K562 (cell line): ENCODE measurements around the gene UNC13A. TPM values are rescaled to one million over a fixed set of nuclear protein-coding genes. Genes with fewer than 3 reads are reported as not detected.
A peak's percentile ranks its signal among the peaks of the same experiment; 100 is the strongest.

Experiments used
- ATAC-seq: fragments of 200-7000 bp; cut with Tn5 transposase; 3 replicates; pipeline ENCODE4 v1.9.1; 2020; ENCODE audit warnings: moderate library complexity
- BruUV-seq: library from RNA; stranded (reverse); fragments of 400-500 nt; replicated peaks from 2 replicates; lab custom pipeline; 2021; lab: Mats Ljungman, UMichigan
- CTCF ChIA-PET: fragments of 300-600 bp; formaldehyde crosslinking; extraction: SDS; loops from one replicate; lab custom pipeline; 2021; ENCODE audit warnings: low intra/inter-chr PET ratio; lab: Yijun Ruan, JAX
- POLR2A ChIA-PET: fragments of 300-600, 350-650 bp; sonication (Branson Sonifier 250); formaldehyde crosslinking; extraction: SDS; loops from one replicate; lab custom pipeline; 2021; ENCODE audit warnings: antibody characterized with exemption, inconsistent platforms; lab: Yijun Ruan, JAX
- DNase-seq, 4 experiments: peaks; one replicate each; pipeline versions ENCODE4 v3.0.0 to v3.0.0-alpha.2; 2011 to 2018; ENCODE audit warnings: low spot score in 3 of 4, mixed read lengths in 3 of 4; ENCODE audit errors: extremely low read depth in 1 of 4
- FAIRE-seq: peaks from 2 replicates; lab custom pipeline; 2011; peaks lifted over from hg19 to GRCh38; lab: Jason Lieb, UNC
- H2AFZ ChIP-seq: 2 replicates; pipeline ENCODE4 v1.6.0; 2011; ENCODE audit warnings: low read depth, low read length, control low read depth, inconsistent platforms
- H3K27ac ChIP-seq: fragments of 200-600 bp; 3 replicates; pipeline ENCODE4 v1.8.0; 2011; ENCODE audit warnings: low read depth, mild to moderate bottlenecking, control low read depth, inconsistent platforms, low read length, moderate library complexity, mixed read lengths; ENCODE audit errors: extremely low read depth
- H3K27me3 ChIP-seq, 2 experiments: fragments of 300-600 bp in 1 of 2; 2 replicates in 1 of 2; 3 replicates in 1 of 2; pipeline versions ENCODE4 v1.6.0 to v1.8.0; 2011; ENCODE audit warnings: inconsistent platforms in 2 of 2, low read length in 2 of 2, mild to moderate bottlenecking in 1 of 2, mixed read lengths in 1 of 2, moderate library complexity in 1 of 2; ENCODE audit not compliant: control insufficient read depth in 2 of 2, insufficient read depth in 2 of 2
- H3K36me3 ChIP-seq: fragments of 300-600 bp; 3 replicates; pipeline ENCODE4 v1.8.0; 2011; ENCODE audit warnings: mild to moderate bottlenecking, low read length, inconsistent platforms; ENCODE audit not compliant: control insufficient read depth, insufficient read depth
- H3K4me1 ChIP-seq, 2 experiments: fragments of 200-600 bp in 1 of 2; replicated peaks in 1 of 2; 2 replicates in 1 of 2; 3 replicates in 1 of 2; pipeline versions ENCODE4 v1.5.1 to v1.8.0; 2011; ENCODE audit warnings: inconsistent platforms in 2 of 2, low read length in 2 of 2, mild to moderate bottlenecking in 1 of 2, mixed read lengths in 1 of 2, moderate library complexity in 1 of 2; ENCODE audit not compliant: control insufficient read depth in 2 of 2, insufficient read depth in 2 of 2
- H3K4me2 ChIP-seq: 2 replicates; pipeline ENCODE4 v1.6.1; 2011; ENCODE audit warnings: low read length, control low read depth, inconsistent platforms, mixed read lengths; ENCODE audit not compliant: insufficient read depth
- H3K4me3 ChIP-seq: fragments of 200-600 bp; sonication (generic), shearing (Covaris generic); 2 replicates; pipeline ENCODE4 v1.5.1; 2016; ENCODE audit warnings: control low read depth, inconsistent platforms
- H3K79me2 ChIP-seq: fragments of 200-600 bp; 3 replicates; pipeline ENCODE4 v1.8.0; 2011; ENCODE audit warnings: low read length, inconsistent platforms; ENCODE audit not compliant: control insufficient read depth, insufficient read depth
- H3K9ac ChIP-seq, 2 experiments: 2 replicates each; pipeline versions ENCODE4 v1.6.0 to v1.6.1; 2011; ENCODE audit warnings: low read depth in 2 of 2, low read length in 2 of 2, control low read depth in 1 of 2, inconsistent platforms in 1 of 2, mild to moderate bottlenecking in 1 of 2, mixed read lengths in 1 of 2; ENCODE audit not compliant: insufficient read depth in 1 of 2
- H3K9me1 ChIP-seq: one replicate; pipeline ENCODE4 v1.6.0; 2011; ENCODE audit warnings: inconsistent platforms, mild to moderate bottlenecking, low read length, moderate library complexity; ENCODE audit not compliant: control insufficient read depth, insufficient read depth
- H3K9me3 ChIP-seq: replicated peaks from 2 replicates; pipeline ENCODE4 v1.5.1; 2011; ENCODE audit warnings: low read depth, low read length, inconsistent platforms; ENCODE audit not compliant: control insufficient read depth, insufficient read depth
- H4K20me1 ChIP-seq: replicated peaks from 2 replicates; pipeline ENCODE4 v1.6.1; 2011; ENCODE audit warnings: low read length, inconsistent platforms, mixed read lengths; ENCODE audit not compliant: control insufficient read depth, insufficient read depth
- DMBX1 ChIP-seq: fragments of 250-450 bp; sonication (Bioruptor Pico); IDR thresholded peaks from 2 replicates; pipeline ENCODE4 v1.8.0; 2022; ENCODE audit warnings: inconsistent platforms, mild to moderate bottlenecking, moderate library complexity, borderline replicate concordance
- E2F8 ChIP-seq: fragments of 450-650 bp; IDR thresholded peaks from 2 replicates; pipeline ENCODE4 v1.7.1; 2018; ENCODE audit warnings: mild to moderate bottlenecking, low read depth; ENCODE audit not compliant: partially characterized antibody
- FIP1L1 ChIP-seq: fragments of 200-400 bp; formaldehyde crosslinking; IDR thresholded peaks from 2 replicates; pipeline ENCODE4 v1.6.1; 2018; ENCODE audit warnings: mild to moderate bottlenecking, low read depth, low read length; ENCODE audit not compliant: poor library complexity, severe bottlenecking
- HNRNPL ChIP-seq: fragments of 200-400 bp; formaldehyde crosslinking; IDR thresholded peaks from 2 replicates; pipeline ENCODE4 v1.6.1; 2017; ENCODE audit warnings: low read depth, mild to moderate bottlenecking, low read length
- NBN ChIP-seq: fragments of 450-650 bp; IDR thresholded peaks from 2 replicates; pipeline ENCODE4 v1.6.1; 2016; ENCODE audit warnings: low read depth, mild to moderate bottlenecking
- NFIC ChIP-seq: fragments of 450-650 bp; IDR thresholded peaks from 2 replicates; pipeline ENCODE4 v1.6.1; 2017; ENCODE audit warnings: mild to moderate bottlenecking, inconsistent platforms
- POLR2B ChIP-seq: fragments of 450-650 bp; IDR thresholded peaks from 2 replicates; pipeline ENCODE4 v1.6.1; 2018; ENCODE audit warnings: low read depth; ENCODE audit not compliant: partially characterized antibody
- POLR2G ChIP-seq: fragments of 200-400 bp; formaldehyde crosslinking; IDR thresholded peaks from 2 replicates; pipeline ENCODE4 v1.6.1; 2017; ENCODE audit warnings: low read depth, mild to moderate bottlenecking, antibody characterized with exemption, low read length, moderate library complexity
- SMARCB1 ChIP-seq: IDR thresholded peaks from 2 replicates; pipeline ENCODE4 v1.6.1; 2011; ENCODE audit warnings: improper control_type of control experiment, low read depth; ENCODE audit not compliant: insufficient read length
- ZBTB33 ChIP-seq: sonication (generic); formaldehyde crosslinking; IDR thresholded peaks from 2 replicates; pipeline ENCODE4 v1.8.1; 2023; ENCODE audit warnings: mild to moderate bottlenecking, missing genetic modification reagents
- ZNF324 ChIP-seq: fragments of 250-450 bp; sonication (Bioruptor Pico); IDR thresholded peaks from 2 replicates; pipeline ENCODE4 v1.4.0; 2020; ENCODE audit warnings: mild to moderate bottlenecking
- WGBS: fragments of 100-300 bp; shearing (Covaris generic); methylation state at CpG from one replicate; pipeline ENCODE4 v1.1.6; 2016; ENCODE audit warnings: low coverage, mixed read lengths; ENCODE audit not compliant: insufficient coverage; ENCODE audit errors: missing lambda C conversion rate; 5-methylcytosine and 5-hydroxymethylcytosine counted together
- in situ Hi-C: fragments of 300-500 bp; cut with MboI; formaldehyde crosslinking; loops from 4 replicates; pipeline ENCODE4 v1.15.0; 2018; ENCODE audit warnings: inconsistent platforms, mixed read lengths
- intact Hi-C: fragments of 100-400 bp; cut with micrococcal nuclease; formaldehyde crosslinking; loops from 2 replicates; pipeline ENCODE4 v1.14.2; 2022
- polyA plus RNA-seq, 8 experiments: library from polyadenylated mRNA; depleted of rRNA in 4 of 8; stranded (reverse) in 5 of 8; unstranded in 3 of 8; fragments of >200 nt; fragmentation: Nextera tagmentation in 2 of 8; fragmentation: Illumina TruSeq in 1 of 8; extraction: Ambion mirVana in 2 of 8; extraction: Trizol in 1 of 8; gene quantifications; 2 replicates each; pipeline versions ENCODE4 v1.2.1 to v1.2.3, GENCODE V29; 2011 to 2014; ENCODE audit warnings: inconsistent platforms in 1 of 8, missing spikeins in 1 of 8
- total RNA-seq, 7 experiments: library from RNA; depleted of rRNA in 6 of 7; stranded (reverse); fragments of >200 nt in 6 of 7; fragmentation: Illumina TruSeq in 2 of 7; extraction: Trizol in 2 of 7; gene quantifications; 2 replicates each; pipeline versions ENCODE4 v1.2.1 to v1.2.3, GENCODE V29; 2011 to 2021; ENCODE audit warnings: low replicate concordance in 1 of 7

The UNC13A gene
- total and polyA plus RNA-seq, 9 of the 15 experiments (the other 6 are each of a cell fraction or from before 2014, with no cell fraction given): 0.03 to 1.0 (median 0.25) TPM

DNA sequence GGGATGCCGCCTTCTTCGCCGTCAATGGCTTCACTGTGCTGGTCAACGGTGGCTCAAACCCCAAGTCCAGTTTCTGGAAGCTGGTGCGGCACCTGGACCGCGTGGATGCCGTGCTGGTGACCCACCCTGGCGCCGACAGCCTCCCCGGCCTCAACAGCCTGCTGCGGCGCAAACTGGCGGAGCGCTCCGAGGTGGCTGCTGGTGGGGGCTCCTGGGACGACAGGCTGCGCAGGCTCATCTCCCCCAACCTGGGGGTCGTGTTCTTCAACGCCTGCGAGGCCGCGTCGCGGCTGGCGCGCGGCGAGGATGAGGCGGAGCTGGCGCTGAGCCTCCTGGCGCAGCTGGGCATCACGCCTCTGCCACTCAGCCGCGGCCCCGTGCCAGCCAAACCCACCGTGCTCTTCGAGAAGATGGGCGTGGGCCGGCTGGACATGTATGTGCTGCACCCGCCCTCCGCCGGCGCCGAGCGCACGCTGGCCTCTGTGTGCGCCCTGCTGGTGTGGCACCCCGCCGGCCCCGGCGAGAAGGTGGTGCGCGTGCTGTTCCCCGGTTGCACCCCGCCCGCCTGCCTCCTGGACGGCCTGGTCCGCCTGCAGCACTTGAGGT lies 38.1 kb upstream of the UNC13A start:
- FAIRE-seq (no peak), ATAC-seq (no peak)
- H2AFZ ChIP-seq: no peak overlapping the region
- no peaks in the 10 kb centered on the region for H3K9me1 ChIP-seq
- H3K9me3 ChIP-seq: no peaks in the 10 kb centered on the region
- no peak overlapping the region for H3K27ac ChIP-seq
- BruUV-seq: no TSS peak
- CTCF ChIA-PET: no interaction called here
- peaks cover 3 to 37% of the 10 kb centered on the region in 2 experiments; a peak in 4 of 5 replicates for H3K4me1 ChIP-seq
- in situ Hi-C loops: no loop called here
- TF ChIP-seq SMARCB1 (no peak), ZBTB33 (CRISPR knock-in tag) (peak; percentile 32; the same call in 1 of the 2 replicates), ZNF324 (CRISPR knock-in tag) (no peak), NFIC (no peak), DMBX1 (CRISPR knock-in tag) (no peak), HNRNPL (peak; percentile 78; the same call in 1 of the 2 replicates), POLR2B (no peak), POLR2G (0 out of 2 replicates have a peak, but pooled peaks have one; percentile 2), NBN (no peak), E2F8 (no peak), FIP1L1 (peak; percentile 11)
- TF ChIP-seq, all 486 proteins: peak for 4
- Histone ChIP-seq H3K79me2 (peaks cover 22% of the 10 kb centered on the region), H3K4me3 (no peak overlapping the region), H3K36me3 (peaks cover 90% of the 10 kb centered on the region), H3K4me2 (no peak overlapping the region), H4K20me1 (peaks cover 4% of the 10 kb centered on the region; the same call in 1 of the 2 replicates), H3K27me3 (no peaks in the 10 kb centered on the region), H3K9ac (no peak overlapping the region)
- POLR2A ChIA-PET: no interaction called here
- DNase-seq: peak in 1 of 4 experiments; percentile 8
- intact Hi-C loops: no loop called here
- WGBS: 98% methylated on average over 23 of the region's 59 CpGs
